GM13977 (cell line): ENCODE data around the gene COX19.

Source experiments
- DNase-seq: peaks from one replicate; pipeline ENCODE4 v3.0.0; 2012; ENCODE audit warnings: low spot score
- CTCF ChIP-seq: IDR thresholded peaks from 2 replicates; pipeline ENCODE4 v1.5.1; 2012; ENCODE audit warnings: mild to moderate bottlenecking, control low read depth; ENCODE audit not compliant: insufficient read depth; ENCODE audit errors: extremely low read depth, missing control alignments
- in situ Hi-C: fragments of 300-500 bp; cut with MboI; formaldehyde crosslinking; loops from one replicate; pipeline ENCODE4 v1.12.0; 2022; ENCODE audit warnings: low sequenced_read_pairs, low pct_unique_long_range_greater_than_20kb, mixed read lengths, inconsistent platforms; ENCODE audit not compliant: unreplicated experiment

COX19 gene

GRCh38 chr7:974172-974571 lies 1.2 kb downstream of the COX19 start:
- DNase-seq = no peak
- TF ChIP-seq CTCF = no peak
- in situ Hi-C loops = no loop called here

- no peak for TF ChIP-seq CTCF
- in situ Hi-C loops = no loop called here
- no peak for DNase-seq
These were observed 2.0 kb downstream of the COX19 start for GRCh38 chr7:973312-973711.

- in situ Hi-C loops = no loop called here
- DNase-seq = no peak
- no peak for TF ChIP-seq CTCF
These were observed 2.6 kb downstream of the COX19 start for GRCh38 chr7:972676-973309.

- in situ Hi-C loops = no loop called here
- TF ChIP-seq CTCF = no peak
- no peak for DNase-seq
These were observed 3.2 kb downstream of the COX19 start for GRCh38 chr7:972110-972509.

- DNase-seq = no peak
- no peak for TF ChIP-seq CTCF
These were observed 4.6 kb downstream of the COX19 start for GRCh38 chr7:970744-971143.

GRCh38 chr7:969403-969802 lies 5.9 kb downstream of the COX19 start:
- no peak for TF ChIP-seq CTCF
- DNase-seq = no peak
- in situ Hi-C loops = no loop called here

More at GRCh38 chr7:970744-971143, 4.6 kb downstream of the COX19 start:
- in situ Hi-C loops = no loop called here
